Stimulated activated naive CD4-positive, alpha-beta T cell treated with Interleukin-2 at 50 U/mL for 16 hours (primary cell): ENCODE results near the gene NDNF.

Experiments
- DNase-seq: peaks from one replicate; lab custom pipeline; 2025; lab: John Stamatoyannopoulos, UW

NDNF gene

GRCh38 chr4:121070696-121071639 is 1.4 kb downstream of the NDNF start:
- DNase-seq, result no peak

GRCh38 chr4:121070274-121070673 is 2.1 kb downstream of the NDNF start:
- DNase-seq, result no peak

DNA sequence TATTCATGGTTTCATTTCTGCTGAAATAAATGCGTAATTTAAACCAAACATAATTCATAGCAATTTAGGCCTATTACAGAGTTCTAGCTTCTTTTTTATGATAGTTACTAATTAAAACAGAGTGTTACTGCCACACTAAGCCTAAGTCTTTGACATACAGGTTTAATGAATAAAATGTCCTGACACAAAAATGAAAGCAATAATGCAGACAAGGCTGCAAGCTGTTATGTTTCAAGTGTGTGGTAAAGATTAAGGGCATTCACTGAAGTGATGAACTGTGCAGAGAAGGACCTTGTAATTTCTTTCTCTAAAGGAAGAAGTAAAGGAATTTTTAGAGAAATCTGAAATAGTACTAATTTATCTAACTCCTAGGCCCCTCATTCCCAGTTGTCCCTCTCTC is 2.9 kb downstream of the NDNF start:
- no peak for DNase-seq

DNA sequence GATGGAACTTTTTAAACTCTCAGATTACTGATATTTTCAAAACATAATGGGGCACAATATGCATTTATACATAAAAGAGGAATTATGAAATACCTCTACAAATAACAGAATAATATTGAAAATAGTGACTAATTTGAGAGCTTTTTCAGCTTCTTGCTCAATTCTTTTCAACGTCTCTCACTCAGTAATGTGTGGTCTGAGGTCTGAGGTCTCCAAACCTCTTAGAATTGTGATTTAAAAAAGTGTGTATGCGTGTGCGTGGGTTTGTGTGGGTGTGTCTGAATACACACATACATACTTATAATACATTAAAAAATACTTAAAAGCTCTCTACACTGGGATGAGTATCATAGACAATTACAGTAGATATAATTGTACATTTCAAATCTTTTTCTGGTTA is 7.9 kb downstream of the NDNF start:
- no peak for DNase-seq

DNA sequence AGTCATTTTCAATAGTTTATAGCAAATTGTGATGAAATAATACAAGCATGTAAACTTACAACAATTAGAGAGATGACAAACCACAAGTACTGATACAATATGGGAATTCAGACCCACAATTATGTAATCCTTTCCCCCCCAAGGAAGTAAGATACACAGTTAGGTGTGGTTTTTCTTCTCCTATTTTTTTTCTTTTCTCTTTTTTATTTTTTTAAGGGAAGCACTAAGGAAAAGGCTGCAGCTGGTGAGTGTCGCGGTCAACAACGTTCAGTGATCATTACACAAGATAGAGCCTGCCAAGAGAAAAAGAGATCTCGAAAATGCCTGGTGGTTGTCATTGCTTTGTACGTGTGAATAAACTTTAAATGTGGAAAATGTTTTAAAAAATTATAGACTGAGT is 9.8 kb downstream of the NDNF start:
- no peak for DNase-seq

- no peak for DNase-seq
Measured at GRCh38 chr4:121061861-121062260, 10.5 kb downstream of the NDNF start.

DNA sequence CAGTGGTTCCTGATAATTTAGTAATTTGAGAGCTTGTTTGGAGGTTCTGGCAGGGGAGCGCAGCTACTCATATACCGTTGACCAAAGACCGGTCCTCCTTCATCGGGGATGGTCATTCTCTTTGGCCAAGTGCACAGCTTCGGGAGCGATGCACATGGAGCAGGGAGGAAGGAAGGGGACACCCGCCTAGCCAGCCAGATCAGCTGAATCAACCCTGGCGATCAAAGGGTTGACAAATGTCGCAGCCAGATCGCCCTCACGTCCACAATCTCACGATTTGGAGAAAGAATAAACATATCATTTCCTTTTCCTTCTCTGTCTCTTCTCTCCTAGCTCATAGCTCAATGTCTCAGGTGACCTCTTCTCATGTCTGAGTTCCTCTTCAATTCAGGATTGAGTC is 11.1 kb downstream of the NDNF start:
- no peak for DNase-seq

DNA sequence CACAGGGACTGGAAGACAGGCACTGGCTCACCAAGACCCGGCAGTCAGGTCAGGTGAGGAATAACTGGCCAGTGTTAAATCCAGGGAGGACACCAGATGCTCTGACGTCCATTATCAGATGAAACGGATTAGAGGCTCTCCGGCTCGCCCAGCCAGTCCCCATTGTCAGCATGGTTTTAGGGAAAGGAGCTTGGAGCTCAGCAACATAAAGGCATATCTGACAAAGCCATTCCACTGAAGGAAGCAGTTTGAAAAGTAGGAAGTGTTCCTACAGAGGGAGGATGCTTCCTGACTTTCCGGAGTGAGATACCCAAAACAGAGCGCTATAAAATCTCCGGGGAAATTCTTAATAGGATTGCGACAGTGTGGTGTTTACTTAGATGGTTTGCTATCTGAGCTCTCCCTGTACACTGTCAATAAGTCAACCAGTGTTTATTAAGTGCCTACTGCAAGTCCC is 14.8 kb downstream of the NDNF start:
- DNase-seq, result no peak

GRCh38 chr4:121056066-121056465 is 16.3 kb downstream of the NDNF start:
- no peak for DNase-seq

GRCh38 chr4:121054373-121054772 is 18.0 kb downstream of the NDNF start:
- no peak for DNase-seq

DNA sequence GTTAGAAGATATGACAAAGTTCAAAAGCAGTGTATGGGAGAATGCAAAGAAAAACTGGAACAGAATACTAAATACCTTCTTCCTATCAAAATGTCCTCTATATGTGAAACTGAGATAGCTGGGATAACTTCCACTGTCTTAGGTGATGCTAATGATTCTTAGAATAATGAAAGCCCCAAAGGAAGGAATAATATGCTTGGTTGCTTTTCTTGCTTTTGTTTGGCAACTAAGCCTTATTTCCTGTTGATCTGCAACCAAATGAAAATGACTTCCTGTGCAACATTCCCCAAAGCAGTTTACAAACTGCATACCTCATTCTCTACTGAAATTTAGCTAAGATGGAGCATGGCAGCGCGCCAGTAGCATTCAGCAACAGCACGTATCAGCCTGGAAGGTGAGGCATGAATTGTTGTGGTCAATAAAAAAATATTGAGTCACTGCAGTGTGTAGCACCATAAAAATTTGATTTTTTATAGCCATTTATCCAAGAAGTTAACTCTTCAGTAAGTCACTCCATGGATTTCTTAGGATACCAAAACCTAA is 18.7 kb downstream of the NDNF start:
- DNase-seq, result no peak

GRCh38 chr4:121050300-121050699 is 22.0 kb downstream of the NDNF start:
- DNase-seq, result no peak

- DNase-seq, result no peak
Measured at GRCh38 chr4:121049072-121049599, 23.2 kb downstream of the NDNF start.

DNA sequence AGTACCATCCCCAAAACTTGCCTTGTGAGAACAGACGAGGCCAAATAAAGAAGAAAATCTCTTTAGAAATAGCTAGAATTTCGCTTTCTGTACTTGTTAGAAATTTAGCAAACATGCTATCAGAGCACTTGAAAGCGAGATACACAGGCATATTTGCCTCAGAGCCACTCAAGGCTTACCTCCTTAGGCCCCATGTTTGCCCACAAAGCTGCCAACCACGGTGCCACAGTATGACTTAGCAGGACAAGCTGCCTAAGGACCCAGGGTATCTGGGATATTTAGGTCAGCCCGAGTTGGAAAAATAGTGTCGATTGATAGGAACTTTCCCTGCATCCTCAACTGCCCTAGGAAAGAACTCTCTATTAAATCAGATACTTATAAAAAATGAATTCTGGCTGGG is 24.2 kb downstream of the NDNF start:
- DNase-seq, result no peak

- no peak for DNase-seq
Measured at GRCh38 chr4:121041307-121042090, 30.8 kb downstream of the NDNF start.

DNA sequence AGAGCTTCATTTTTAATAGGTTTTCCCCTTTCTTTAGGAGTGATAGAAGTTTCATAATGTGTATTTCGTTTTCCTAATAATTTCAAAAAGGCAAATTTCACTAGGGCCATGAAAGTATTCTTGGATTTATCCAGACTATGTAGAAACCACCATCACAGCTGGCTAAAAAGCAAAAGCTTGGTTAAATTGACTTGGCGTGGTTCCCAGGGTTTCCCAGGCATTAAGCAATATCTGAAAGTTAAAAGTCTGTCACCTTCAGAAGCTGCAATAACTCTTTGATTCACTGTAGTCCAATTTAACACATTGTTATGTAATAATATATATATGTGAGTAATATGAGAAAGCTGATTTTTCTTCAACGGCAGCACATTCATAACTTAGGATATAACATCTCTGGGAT is 38.3 kb downstream of the NDNF start:
- no peak for DNase-seq

DNA sequence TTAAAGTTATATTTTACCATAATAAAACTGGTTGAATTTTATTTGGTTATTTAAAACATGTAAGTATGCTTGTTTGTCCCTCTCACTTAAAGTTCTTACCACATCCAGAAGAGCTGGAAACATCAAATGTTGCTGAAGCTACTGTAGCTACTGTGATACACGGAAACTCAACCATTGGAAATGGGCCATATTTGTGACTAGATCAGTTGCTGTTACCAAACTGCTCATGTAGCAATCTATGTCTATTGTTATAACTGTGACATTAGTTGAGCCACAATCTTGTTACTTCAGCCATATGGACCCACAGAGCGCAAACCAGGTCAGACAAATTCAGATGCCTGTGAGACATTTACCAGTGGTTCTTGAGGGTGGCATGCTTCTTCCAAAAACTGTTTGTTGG is 41.6 kb downstream of the NDNF start:
- no peak for DNase-seq

DNA sequence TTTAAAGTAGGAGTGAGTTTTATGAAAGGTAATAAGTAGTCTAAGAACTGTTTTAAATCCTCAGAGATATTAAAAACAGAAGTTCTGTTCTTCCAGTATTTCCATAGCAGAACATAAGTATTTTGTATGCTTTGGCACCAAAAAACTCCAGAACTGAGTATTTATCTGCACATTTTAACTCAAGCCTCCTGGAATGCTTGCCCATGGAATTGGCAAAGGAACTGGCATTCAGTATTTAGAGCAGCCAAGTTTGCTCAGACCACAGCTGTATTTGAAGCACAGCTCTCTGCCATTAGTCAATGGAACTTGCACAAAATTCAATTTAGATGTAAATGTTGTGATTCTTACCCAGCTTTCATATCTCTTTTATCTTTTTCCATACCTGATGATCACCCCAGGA is 42.2 kb downstream of the NDNF start:
- DNase-seq, result no peak

DNA sequence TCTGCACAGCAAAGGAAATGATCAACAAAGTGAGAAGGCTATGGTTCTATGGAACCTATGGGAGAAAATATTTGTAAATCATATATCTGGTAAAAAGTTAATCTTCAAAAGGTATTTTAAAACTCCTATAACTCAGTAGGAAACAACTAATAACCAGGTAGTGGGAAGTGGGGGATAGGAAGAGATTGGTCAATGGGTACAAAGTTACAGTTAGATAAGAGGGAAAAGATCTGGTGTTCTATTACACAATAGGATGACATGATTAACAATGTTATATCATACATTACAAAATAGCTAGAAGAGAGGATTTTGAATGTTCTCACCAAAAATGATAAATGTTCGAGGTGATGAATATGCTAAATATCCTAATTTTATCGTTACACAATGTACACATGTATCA is 46.3 kb downstream of the NDNF start:
- DNase-seq, result no peak

- no peak for DNase-seq
Measured at GRCh38 chr4:121025540-121025939, 46.8 kb downstream of the NDNF start.

GRCh38 chr4:121018543-121018942 is 53.8 kb downstream of the NDNF start:
- DNase-seq, result no peak

DNA sequence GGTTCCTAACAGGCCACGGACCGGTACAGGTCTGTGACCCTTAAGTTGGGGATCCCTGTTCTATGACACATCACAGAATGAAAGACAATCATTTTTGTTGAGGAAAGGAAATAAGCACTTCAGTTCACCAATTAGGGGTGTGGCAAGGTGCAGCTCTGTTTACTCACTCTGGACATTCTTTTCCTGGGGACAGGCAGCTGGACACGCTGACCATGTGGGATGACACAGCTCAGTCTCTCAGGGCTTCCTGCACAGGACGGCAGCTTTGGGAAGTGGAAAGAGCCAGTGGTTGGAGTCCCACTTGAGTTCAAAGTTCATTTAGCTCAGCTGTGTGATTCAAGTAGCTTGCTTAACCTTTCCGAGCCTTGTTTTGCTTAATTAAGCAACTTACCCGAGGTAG is 55.7 kb downstream of the NDNF start:
- DNase-seq, result no peak

DNA sequence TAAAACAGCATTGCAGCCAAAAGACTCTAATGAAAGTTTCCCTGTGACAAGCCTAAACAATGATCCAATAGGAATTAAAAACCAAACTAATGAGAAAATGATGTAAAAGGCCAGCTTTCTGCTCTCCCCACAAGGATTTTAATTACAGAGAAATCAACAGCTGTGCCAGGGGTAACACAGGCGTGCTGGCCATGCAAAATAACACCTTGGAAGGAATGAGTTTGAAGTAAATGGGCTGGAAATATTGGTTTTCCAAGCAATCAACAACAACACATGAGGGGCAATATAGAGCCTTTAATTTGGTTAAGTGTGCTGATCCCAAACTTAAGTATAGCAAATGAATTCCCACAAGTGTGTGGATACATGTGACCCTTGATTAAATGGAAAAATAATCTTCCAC is 56.9 kb downstream of the NDNF start:
- no peak for DNase-seq
